Amygdala (tissue), 56 donors: ENCODE results near the gene AMTN.
"Not testable (repeated sequence)": the region's sequence is repeated elsewhere in the genome, so short reads cannot be mapped to it uniquely, and the experiment has no call there.

ENCODE experiments used
- DNase-seq, 56 donors: peaks; one replicate each; lab custom pipeline; 2025; lab: John Stamatoyannopoulos, UW

AMTN gene, protein sequence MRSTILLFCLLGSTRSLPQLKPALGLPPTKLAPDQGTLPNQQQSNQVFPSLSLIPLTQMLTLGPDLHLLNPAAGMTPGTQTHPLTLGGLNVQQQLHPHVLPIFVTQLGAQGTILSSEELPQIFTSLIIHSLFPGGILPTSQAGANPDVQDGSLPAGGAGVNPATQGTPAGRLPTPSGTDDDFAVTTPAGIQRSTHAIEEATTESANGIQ

DNA sequence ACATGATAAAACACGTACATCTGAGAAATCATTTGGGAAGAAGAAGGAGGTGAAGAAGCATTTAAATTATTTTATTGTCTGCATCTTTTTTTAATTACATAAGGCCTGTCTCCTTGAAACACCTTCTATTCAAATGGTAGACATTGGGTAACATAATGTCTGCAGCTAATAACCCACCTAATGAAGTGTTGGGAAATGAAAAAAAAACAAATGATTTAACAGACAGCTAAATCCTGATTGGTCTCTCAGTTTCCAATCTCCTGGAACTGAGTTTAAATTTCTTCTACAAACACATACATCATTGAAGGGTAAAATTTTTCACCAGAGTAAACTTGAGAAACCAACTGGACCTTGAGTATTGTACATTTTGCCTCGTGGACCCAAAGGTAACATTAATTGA lies at the start of gene AMTN:
Gene AMTN (plus strand): TSS at position 301 of the 400 bp plus-strand sequence. CDS start 209 bp downstream, outside the sequence.
- DNase-seq: no peak

DNA sequence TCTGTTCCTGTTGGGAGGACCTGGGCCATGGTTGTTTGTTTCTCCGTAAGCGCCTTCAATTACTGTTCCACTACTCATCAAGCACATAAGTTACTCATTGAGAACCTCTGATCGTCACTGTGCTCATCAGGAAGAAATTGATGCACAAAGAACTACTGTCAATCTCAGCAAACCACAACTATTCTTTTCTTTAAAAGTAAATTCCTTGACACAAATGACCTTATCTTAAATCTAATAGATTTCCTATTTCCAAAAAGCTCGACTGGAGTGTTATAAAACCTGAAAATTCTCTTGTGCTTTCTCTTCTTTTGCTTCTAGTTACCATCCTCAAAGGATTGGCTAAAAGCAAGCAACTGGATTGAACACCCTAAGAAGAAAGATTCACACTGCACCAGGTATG lies 46.5 kb upstream of the AMTN start, which contains the start of gene MUC7:
Gene MUC7 (plus strand): TSS at position 301 of the 400 bp plus-strand sequence. CDS start 1,825 bp downstream, outside the sequence.
- DNase-seq: no peak

DNA sequence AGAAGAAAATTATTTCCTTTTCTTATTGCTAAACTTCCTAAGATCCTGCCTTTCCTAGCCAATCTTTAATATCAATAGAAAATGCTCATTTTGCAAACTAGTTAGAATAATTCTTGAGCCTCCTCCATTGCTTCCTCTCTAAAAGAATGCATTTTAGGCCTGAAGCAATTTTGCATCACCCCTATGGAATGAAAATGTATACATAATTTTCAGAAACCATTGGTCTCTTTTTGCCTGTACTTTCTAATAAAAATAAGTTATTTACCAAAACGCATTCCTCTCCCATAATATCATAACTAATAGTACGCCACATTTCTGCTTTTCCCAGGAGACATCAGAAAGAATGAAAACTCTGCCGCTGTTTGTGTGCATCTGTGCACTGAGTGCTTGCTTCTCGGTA lies 44.7 kb upstream of the AMTN start:
- no peak for DNase-seq

DNA sequence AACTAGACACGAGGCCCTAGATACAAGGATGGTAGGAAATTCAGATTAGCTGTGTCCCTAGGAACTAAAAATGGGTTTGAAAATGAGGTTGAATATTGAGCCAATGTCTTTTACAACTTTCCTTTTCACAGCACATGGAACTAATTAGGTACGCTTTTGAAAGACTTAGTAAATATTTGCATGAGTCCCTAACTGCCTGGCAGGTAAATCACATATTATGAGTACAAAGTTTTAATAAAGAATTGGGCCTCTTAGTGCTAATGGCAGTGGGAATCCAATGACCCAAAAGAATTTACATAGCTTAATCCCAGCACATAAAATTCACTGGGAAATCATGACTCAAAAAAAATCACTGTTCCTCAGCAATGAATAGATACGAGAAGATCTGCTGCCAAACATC lies 29.6 kb upstream of the AMTN start:
- DNase-seq: no peak

DNA sequence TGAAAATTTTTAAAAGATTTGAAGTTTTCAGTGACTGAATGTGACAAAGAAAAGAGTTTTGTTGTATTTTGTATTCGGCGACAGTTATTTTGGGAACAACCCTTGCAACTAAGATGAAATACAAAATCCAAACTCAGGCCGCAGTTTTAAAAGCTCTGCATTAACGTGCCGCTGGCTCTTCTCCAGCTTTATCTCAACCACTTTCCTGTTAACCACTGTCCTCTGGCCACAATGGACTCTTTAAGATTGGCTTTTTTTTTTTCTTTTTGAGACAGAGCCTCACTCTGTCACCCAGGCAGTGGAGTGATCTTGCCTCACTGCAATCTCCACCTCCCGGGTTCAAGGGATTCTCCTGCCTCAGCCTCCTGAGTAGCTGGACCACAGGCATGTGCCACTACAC lies 22.1 kb upstream of the AMTN start:
- peak in 2 of 56 donors; percentile 3 to 8 for DNase-seq

DNA sequence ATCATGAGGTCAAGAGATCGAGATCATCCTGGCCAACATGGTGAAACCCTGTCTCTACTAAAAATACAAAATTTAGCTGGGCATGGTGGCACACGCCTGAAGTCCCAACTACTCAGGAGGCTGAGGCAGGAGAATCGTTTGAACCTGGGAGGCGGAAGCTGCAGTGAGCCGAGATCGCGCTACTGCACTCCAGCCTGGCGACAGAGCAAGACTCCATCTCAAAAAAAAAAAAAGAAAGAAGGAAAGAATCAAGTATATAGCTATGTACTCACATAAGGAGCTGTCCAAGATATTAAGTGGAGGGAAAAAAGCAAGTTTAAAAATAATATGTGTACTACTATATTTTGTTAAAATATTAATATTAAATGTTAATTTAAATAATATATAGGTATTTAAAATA lies 16.5 kb upstream of the AMTN start:
- DNase-seq: not testable (repeated sequence)

DNA sequence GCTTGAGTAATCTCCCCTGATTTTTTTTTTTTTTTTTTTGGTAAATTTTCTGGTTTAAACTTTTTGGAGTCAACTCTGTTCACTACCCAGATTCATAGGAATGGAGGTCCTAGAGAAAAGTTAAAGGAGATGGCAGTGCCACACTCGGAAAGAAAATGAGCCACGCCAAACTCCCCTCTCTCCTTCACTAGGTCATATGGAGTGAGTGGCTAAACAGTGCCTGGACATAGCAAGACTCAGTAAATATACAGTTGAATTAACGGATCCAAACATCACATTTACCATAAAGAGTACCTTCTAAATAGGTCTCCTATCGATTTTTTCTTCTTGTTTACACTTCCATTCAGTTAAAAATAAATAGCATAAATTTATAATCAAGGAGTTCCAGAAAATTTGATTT lies 13.6 kb upstream of the AMTN start:
- DNase-seq: no peak

DNA sequence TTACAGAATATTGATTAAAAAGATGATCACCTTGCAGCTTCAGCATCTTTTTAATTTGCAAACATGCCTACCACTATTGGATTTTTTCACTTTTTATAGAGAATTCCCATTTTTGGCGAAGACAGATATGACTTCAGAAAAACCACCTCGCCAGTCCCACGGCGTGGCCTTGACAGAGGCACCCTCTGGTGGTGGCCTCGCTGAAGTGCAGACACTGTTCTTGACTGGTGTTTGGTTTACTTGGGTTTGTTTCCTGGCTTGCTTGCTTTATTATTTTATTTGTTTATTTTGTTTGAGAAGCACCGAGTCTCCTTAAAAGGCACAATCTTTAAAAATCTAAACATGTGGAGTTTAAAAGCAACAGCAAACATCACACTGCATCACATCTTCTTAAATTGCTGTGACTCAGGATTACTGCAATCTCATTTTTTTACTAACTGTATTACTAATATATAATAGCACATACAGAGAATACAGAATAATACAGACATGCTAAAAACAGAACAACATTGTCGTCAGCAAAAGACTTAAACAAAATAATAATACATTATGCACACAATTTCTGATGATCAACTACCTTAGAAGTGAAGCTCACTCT lies 13.1 kb upstream of the AMTN start:
- peak in 41 of 56 donors; percentile 0 to 70 (median 18) for DNase-seq

DNA sequence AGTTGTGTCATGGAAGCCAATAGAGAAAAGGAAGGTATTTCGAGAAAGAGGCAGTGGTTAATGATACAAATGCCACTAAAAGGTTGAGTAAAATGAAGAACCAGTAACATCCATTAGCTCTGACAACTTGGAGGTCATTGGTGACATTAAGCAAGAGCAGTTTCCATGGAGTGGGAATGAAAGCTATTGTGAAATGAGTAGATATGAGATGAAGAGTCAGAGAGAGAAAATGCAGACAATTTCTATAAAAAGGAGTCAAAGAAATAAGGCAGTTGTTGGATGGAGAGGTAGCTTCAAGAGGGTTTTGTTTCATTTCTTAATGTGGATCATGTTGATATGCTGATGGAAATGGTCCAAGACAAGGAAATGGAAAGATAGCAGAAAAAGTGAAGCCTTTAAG lies 9.6 kb upstream of the AMTN start:
- no peak for DNase-seq

DNA sequence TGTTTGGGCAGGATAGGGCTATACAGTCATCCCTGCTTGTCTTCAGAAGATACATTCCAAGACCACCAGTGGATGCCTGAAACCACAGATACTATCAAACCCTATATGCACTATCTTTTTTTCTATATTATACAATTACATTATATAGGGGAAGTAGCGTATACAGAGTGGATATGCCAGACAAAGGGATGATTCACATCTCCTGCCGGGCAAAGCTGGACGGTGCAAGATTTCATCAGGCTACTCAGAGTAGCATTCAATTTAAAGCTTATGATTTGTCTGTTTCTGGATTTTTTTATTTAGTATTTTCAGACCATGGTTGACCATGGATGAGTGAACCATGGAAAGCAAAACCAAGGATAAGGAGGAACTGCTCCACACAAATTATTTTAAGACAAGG lies 7.0 kb upstream of the AMTN start:
- DNase-seq: no peak

DNA sequence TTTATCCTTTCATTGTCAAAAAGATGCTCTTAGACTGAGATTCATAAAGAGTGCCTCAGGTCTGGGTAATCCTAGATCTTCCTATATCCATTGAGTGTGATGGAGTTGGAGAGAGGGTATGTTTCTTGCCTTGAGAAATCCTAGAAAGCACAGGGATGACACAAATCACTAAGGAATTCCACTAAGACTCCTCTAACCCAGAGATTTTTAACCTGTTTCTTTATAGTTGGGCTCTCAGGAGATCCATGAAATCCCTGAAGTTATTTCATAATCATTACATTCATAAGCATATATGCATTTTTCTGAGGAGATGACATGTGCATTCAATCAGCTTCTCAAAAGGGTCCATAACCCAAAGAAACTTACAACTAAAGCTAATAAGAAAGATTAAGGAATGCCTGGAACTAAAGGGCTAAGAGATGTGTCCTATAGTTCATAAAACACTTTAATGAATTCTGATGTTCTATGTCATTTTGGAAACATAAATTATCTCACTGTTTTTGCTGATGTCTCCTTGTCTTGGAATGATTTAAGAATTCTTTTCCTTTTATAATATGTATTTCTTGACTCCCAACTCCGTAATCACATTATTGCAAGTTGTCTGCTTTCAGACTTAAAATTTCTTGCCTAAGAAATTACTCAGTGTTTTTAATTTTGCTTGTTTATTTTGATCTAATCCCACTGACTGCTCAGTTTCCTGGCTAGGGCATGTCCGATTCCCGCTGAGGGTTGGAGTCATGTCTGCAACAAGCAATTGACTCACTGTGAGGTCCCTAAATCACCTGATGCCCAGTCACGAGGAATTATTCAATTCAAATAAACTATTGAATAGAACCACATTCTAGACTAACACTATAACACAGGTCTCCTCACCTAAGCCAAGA lies 2.8 kb upstream of the AMTN start:
- DNase-seq: no peak

DNA sequence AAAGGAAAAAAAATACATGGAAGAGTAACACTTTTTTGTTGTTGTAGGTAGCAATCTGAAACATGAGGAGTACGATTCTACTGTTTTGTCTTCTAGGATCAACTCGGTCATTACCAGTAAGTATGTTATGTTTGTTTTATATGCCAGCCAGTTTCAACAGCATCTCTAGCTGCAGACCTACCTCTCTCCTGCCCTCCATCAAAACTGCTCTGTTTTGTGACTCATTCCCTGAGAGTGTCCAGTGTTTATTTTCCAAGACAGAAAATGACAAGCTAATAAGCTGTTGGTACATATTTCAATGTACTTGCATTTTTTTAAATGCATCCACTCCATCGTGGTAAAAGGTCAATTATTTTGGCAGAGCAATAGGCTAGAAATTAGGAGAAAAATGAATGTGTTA lies 347 bp downstream of the AMTN start:
- DNase-seq: no peak

DNA sequence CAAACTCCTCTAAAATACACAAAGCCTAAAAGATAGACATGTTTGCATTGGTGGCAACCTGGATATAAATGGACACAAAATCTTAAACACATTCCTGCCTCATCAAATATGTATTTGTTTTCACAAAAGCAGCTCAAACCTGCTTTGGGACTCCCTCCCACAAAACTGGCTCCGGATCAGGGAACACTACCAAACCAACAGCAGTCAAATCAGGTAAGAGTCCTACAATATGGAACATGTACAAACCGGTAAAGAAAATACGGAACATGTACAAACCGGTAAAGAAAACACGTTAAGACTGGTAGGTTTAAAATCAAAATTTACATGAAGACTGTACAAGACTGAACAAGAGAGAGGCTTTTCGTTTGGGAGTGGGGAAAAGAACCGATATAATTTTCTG lies 4.3 kb downstream of the AMTN start:
- DNase-seq: no peak

DNA sequence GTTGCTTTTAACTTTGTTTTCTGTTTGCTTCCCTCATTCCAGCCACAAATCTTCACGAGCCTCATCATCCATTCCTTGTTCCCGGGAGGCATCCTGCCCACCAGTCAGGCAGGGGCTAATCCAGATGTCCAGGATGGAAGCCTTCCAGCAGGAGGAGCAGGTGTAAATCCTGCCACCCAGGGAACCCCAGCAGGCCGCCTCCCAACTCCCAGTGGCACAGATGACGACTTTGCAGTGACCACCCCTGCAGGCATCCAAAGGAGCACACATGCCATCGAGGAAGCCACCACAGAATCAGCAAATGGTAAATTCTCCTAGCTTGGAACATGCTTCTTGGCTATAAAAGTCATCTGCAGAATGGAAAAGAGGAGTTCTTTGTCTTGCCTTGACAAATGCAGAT lies 12.6 kb downstream of the AMTN start:
- DNase-seq: no peak

DNA sequence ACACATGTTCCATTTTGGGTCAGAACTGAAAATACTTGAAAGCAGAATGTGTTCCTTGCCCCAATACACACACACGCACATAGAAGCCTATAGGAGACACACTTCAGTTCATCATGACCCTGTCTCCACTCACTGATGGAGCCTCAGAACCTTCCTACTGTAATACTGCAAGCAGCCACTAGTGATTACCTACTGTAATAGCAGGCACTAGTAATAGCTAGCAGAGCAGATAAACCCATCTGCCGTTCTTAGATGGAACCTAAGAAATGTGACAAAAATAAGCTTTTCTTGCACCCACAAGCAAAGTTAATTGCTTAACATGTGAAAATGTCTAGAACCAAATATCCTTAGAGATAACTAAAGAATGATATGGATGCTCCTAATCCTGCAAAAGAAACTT lies 13.6 kb downstream of the AMTN start:
- no peak for DNase-seq

DNA sequence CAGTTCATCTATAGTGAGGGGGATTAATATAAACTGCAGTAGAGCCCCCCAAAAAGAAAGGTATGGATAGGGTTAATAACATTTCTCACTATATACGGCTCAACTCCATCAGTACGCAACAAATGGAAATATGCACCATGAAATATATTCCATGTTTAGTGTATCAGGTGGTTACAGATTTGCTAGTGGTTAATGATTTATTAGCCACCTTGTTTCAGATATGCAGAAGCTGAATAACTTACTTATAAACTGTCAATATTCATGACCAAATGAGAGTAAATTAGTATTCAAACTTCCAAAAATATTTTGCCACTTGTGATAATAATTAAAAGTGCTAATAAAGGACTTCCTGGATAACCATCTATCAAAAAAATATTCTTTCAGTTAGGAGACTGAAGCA lies 14.8 kb downstream of the AMTN start:
- no peak for DNase-seq

DNA sequence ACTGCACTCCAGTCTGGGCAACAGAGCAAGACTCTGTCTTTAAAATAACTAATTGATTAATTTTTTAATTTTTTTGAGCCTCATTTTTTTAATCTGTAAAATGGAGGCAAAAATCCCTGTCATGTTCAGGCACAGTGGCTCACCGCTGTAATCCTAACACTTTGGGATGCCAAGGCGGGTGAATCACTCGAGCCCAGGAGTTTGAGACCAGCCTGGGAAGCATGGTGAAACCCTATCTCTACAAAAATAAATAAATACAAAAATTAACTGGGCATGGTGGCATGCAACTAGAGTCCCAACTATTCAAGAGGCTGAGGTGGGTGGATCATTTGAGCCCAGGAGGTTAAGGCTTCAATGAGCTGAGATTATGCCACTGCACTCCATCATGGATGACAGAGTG lies 15.4 kb downstream of the AMTN start:
- DNase-seq: no peak

DNA sequence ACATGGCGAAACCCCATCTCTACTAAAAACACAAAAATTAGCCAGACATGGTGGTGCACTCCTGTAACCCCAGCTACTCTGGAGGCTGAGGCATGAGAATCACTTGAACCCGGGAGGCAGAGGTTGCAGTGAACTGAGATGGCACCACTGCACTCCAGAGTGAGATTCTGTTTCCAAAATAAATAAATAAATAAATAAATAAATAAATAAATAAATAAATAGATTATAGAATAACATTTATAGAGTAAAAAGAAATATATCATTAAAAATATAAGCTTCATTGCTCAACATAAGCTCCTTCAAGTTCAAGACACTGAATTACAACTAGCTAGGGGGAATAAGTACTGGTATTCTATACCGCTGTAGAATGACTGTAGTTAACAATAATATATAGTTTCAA lies 16.5 kb downstream of the AMTN start:
- not testable (repeated sequence) for DNase-seq

DNA sequence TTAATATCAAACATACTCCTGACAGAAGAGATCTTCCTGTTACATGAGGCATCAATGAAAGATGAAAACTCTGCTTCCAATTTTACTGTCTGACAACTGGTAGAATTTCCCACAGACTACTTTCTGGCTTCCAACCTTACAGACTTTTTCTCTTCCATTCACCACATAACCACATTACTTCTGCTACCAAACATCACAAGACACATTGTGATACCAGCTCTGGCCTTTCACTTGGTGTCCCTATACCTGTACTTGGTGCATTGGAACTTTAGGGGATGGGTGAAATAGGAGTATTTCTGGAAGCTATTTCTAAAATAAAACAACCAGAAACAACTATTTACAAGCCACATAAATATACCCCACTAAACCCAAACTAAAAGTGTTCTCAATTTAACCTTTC lies 20.5 kb downstream of the AMTN start:
- no peak for DNase-seq

DNA sequence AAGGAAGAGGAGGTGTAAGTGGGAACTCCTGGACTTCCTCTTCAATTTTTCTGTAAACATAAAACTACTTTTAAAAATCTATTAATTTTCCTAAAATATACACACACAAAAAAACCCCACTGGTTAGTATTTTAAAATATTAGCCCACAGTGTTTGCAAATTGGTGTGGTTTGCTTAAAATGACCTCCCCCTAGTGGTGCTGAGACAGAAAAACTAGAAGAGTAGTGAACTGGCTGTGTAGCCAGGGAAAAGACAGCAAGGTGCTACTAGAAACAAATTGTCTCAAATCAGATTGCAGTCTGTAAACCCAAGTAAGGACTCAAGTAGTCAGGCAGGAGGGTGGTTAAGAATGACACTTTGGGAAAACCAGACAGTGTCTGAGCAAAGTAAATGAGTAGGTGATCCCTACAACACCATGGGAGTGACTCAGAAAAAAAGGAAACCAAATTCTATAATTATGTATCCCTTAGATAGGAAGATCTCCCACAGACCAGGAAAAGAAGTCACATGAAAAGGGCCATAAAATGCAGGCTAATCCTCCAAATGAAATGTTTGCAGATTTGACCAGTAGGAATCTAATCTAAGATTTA lies 26.0 kb downstream of the AMTN start:
- no peak for DNase-seq

DNA sequence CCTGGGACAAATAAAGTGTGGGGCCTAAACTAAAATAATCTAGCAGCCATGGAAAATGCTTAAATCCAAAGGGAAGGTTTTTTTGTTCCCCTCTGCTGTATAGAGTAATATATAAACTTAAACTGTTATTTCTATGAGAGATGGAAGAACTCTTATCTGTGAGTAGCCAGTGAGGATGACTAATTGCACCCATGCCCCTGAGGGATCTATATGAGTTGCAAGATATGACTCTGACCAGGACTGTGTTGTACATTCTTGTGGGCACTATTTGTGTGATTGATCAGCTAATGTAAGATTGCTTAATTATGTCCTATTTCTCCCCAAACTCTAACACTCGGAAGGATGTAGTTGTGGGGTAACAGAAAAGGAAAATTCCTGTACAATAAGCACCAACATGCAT lies 38.5 kb downstream of the AMTN start:
- DNase-seq: no peak
